HepG2 (cell line): ENCODE measurements around the gene ITGB8. TPM values are rescaled to one million over a fixed set of nuclear protein-coding genes. Genes with fewer than 3 reads are reported as not detected.

ENCODE experiments used
- ATF3 ChIP-seq: sonication (generic); formaldehyde crosslinking; IDR thresholded peaks from 2 replicates; pipeline ENCODE4 v1.4.0; 2020; ENCODE audit warnings: missing genetic modification reagents
- BATF2 ChIP-seq: sonication (generic); formaldehyde crosslinking; IDR thresholded peaks from 2 replicates; pipeline ENCODE4 v1.8.0; 2022; ENCODE audit warnings: mild to moderate bottlenecking, missing genetic modification reagents, moderate library complexity
- CEBPG ChIP-seq: IDR thresholded peaks from 2 replicates; pipeline ENCODE4 v1.6.1; 2016
- DMTF1 ChIP-seq: sonication (generic); formaldehyde crosslinking; IDR thresholded peaks from 2 replicates; pipeline ENCODE4 v1.4.0; 2020; ENCODE audit warnings: mild to moderate bottlenecking, missing genetic modification reagents
- FOXM1 ChIP-seq: sonication (generic); formaldehyde crosslinking; IDR thresholded peaks from 2 replicates; pipeline ENCODE4 v1.5.0; 2020; ENCODE audit warnings: missing genetic modification reagents
- NFIB ChIP-seq: sonication (generic); formaldehyde crosslinking; IDR thresholded peaks from 2 replicates; pipeline ENCODE4 v1.9.0; 2021; ENCODE audit warnings: missing genetic modification reagents, mild to moderate bottlenecking, borderline replicate concordance
- RARA ChIP-seq: IDR thresholded peaks from 2 replicates; pipeline ENCODE4 v1.6.1; 2016; ENCODE audit warnings: missing genetic modification reagents, missing compliant biosample characterization
- SNAPC4 ChIP-seq: sonication (generic); formaldehyde crosslinking; IDR thresholded peaks from 2 replicates; pipeline ENCODE4 v1.4.0; 2020; ENCODE audit warnings: mild to moderate bottlenecking, missing genetic modification reagents
- TEAD2 ChIP-seq: sonication (generic); formaldehyde crosslinking; IDR thresholded peaks from 2 replicates; pipeline ENCODE4 v1.9.0; 2021; ENCODE audit warnings: missing genetic modification reagents
- U2AF1 ChIP-seq: fragments of 200-400 bp; formaldehyde crosslinking; optimal IDR thresholded peaks from 2 replicates; pipeline ENCODE3; 2017; ENCODE audit warnings: mild to moderate bottlenecking, low read depth, low read length
- ZBTB46 ChIP-seq: sonication (generic); formaldehyde crosslinking; IDR thresholded peaks from 2 replicates; pipeline ENCODE4 v1.4.0; 2020; ENCODE audit warnings: mild to moderate bottlenecking, missing genetic modification reagents, borderline replicate concordance
- ZNF205 ChIP-seq: IDR thresholded peaks from 2 replicates; pipeline ENCODE4 v1.6.1; 2018; ENCODE audit warnings: missing biosample characterization, missing genetic modification reagents
- ZNF234 ChIP-seq: sonication (generic); formaldehyde crosslinking; conservative IDR thresholded peaks from 2 replicates; pipeline ENCODE4 v1.5.1; 2020; ENCODE audit warnings: mild to moderate bottlenecking, missing genetic modification reagents
- ZNF598 ChIP-seq: sonication (generic); formaldehyde crosslinking; IDR thresholded peaks from 2 replicates; pipeline ENCODE4 v1.5.1; 2020; ENCODE audit warnings: mild to moderate bottlenecking, missing genetic modification reagents, borderline replicate concordance
- ZNF619 ChIP-seq: sonication (generic); formaldehyde crosslinking; IDR thresholded peaks from 2 replicates; pipeline ENCODE4 v1.4.0; 2020; ENCODE audit warnings: mild to moderate bottlenecking, missing genetic modification reagents
- ZNF816 ChIP-seq: sonication (generic); formaldehyde crosslinking; IDR thresholded peaks from 2 replicates; pipeline ENCODE4 v1.8.0; 2022; ENCODE audit warnings: missing genetic modification reagents, mild to moderate bottlenecking, borderline replicate concordance
- ZUFSP ChIP-seq: sonication (generic); formaldehyde crosslinking; IDR thresholded peaks from 2 replicates; pipeline ENCODE4 v1.9.0; 2021; ENCODE audit warnings: missing genetic modification reagents, mild to moderate bottlenecking, borderline replicate concordance
- polyA plus RNA-seq, 8 experiments: library from polyadenylated mRNA; depleted of rRNA in 3 of 8; stranded (reverse) in 7 of 8; unstranded in 1 of 8; fragments of >200 nt; fragmentation: Illumina TruSeq in 4 of 8; extraction: Trizol in 4 of 8; gene quantifications; 2 replicates each; pipeline versions ENCODE4 v1.2.1 to v1.2.3, GENCODE V29; 2011 to 2016; ENCODE audit warnings: low read depth in 4 of 8, missing spikeins in 1 of 8, mixed read lengths in 1 of 8; ENCODE audit not compliant: insufficient read depth in 1 of 8
- total RNA-seq, 5 experiments: library from RNA; depleted of rRNA; stranded (reverse); fragments of >200 nt; fragmentation: Illumina TruSeq; extraction: Trizol; gene quantifications; 2 replicates each; pipeline ENCODE4 v1.2.3, GENCODE V29; 2016; ENCODE audit warnings: low read depth in 1 of 5

Gene ITGB8
- total and polyA plus RNA-seq, 2 of the 13 experiments (the other 11 are each of a cell fraction or from before 2014, with no cell fraction given): 0.01 TPM; not detected in 1

- TF ChIP-seq SNAPC4 (CRISPR knock-in tag): no peak
- TF ChIP-seq ATF3 (CRISPR knock-in tag): peak; percentile 82
- no peak for TF ChIP-seq NFIB (CRISPR knock-in tag)
- TF ChIP-seq ZNF619: no peak
- TF ChIP-seq ZNF816: no peak
- TF ChIP-seq ZNF205 (CRISPR knock-in tag): no peak
- no peak for TF ChIP-seq DMTF1 (CRISPR knock-in tag)
- no peak; the same call in 1 of the 2 replicates for TF ChIP-seq FOXM1 (CRISPR knock-in tag)
- TF ChIP-seq U2AF1: peak; percentile 9
- no peak for TF ChIP-seq ZBTB46 (CRISPR knock-in tag)
- TF ChIP-seq CEBPG (CRISPR knock-in tag): no peak
- no peak for TF ChIP-seq ZUFSP
- no peak for TF ChIP-seq TEAD2
- no peak for TF ChIP-seq ZNF234
- TF ChIP-seq ZNF598 (CRISPR knock-in tag): no peak
- no peak for TF ChIP-seq RARA (CRISPR knock-in tag)
- TF ChIP-seq BATF2 (CRISPR knock-in tag): no peak
These were observed at the start of gene ITGB8 (continued) for GRCh38 chr7:20330239-20330927.
